Mucosa of gallbladder (tissue), 1 donor: Measurements from ENCODE around the gene ITLN1. TPM values are rescaled to one million over a fixed set of nuclear protein-coding genes. Genes with fewer than 3 reads are reported as not detected.

Experiments used
- total RNA-seq: library from RNA; stranded (reverse); gene quantifications from one replicate; pipeline ENCODE4 v1.2.1, GENCODE V29; 2021
- donor health status: DM: no; HTN: no; CAD: no.

The ITLN1 gene
- total RNA-seq, 1 donor from 2014 or later: 0.29 TPM

Other genes with a start within 250 kb of the ITLN1 start
- 2.8 TPM for gene SLAMF1, start 238.1 kb downstream of the ITLN1 start, total RNA-seq
- 15.0 TPM for gene CD48, start 173.4 kb downstream of the ITLN1 start, total RNA-seq
- 2.7 TPM for gene SLAMF7, start 145.9 kb downstream of the ITLN1 start, total RNA-seq
- 3.9 TPM for gene LY9, start 89.0 kb downstream of the ITLN1 start, total RNA-seq
- gene CD244, start 22.3 kb downstream of the ITLN1 start, total RNA-seq: 1.5 TPM
- gene ITLN2, start 69.6 kb upstream of the ITLN1 start, total RNA-seq: not detected
- 173 TPM for gene F11R, start 136.0 kb upstream of the ITLN1 start, total RNA-seq
- 70.9 TPM for gene TSTD1, start 153.8 kb upstream of the ITLN1 start, total RNA-seq
- 58.8 TPM for gene USF1, start 160.8 kb upstream of the ITLN1 start, total RNA-seq
- 16.2 TPM for gene ARHGAP30, start 184.7 kb upstream of the ITLN1 start, total RNA-seq
- 20.3 TPM for gene NECTIN4, start 204.4 kb upstream of the ITLN1 start, total RNA-seq
- gene KLHDC9, start 213.2 kb upstream of the ITLN1 start, total RNA-seq: 14.3 TPM
- gene PFDN2, start 232.9 kb upstream of the ITLN1 start, total RNA-seq: 35.4 TPM
- gene NIT1, start 232.9 kb upstream of the ITLN1 start, total RNA-seq: 67.6 TPM
- 38.7 TPM for gene DEDD, start 247.5 kb upstream of the ITLN1 start, total RNA-seq